Activated CD4-positive, alpha-beta T cell treated with anti-CD3 and anti-CD28 coated beads, Interleukin-2, amount 50 U/mL, for 4 hours (primary cell): Measurements from ENCODE around the gene OR4Q2.
"Not testable (repeated sequence)": the region's sequence is repeated elsewhere in the genome, so short reads cannot be mapped to it uniquely, and the experiment has no call there.

Experiments
- DNase-seq, 2 experiments: peaks; one replicate each; pipeline ENCODE4 v3.0.0-alpha.2; 2020

Gene OR4Q2

GRCh38 chr14:20001863-20002262 lies at the start of gene OR4Q2:
Gene OR4Q2 (plus strand): TSS chr14:20002163.
- DNase-seq: no peak

- not testable (repeated sequence) for DNase-seq
Observed at GRCh38 chr14:19969735-19970134, 32.2 kb upstream of the OR4Q2 start.

- DNase-seq: no peak
Observed at GRCh38 chr14:19974844-19975243, 27.1 kb upstream of the OR4Q2 start.

- DNase-seq: no peak
Observed at GRCh38 chr14:19975291-19975690, 26.7 kb upstream of the OR4Q2 start, which contains the start of gene OR4K15. Gene OR4K15 (plus strand): TSS chr14:19975591. CDS start chr14:19975591, 0 bp downstream.

- no peak for DNase-seq
Observed at GRCh38 chr14:19993438-19993837, 8.5 kb upstream of the OR4Q2 start.

- no peak for DNase-seq
Observed at GRCh38 chr14:20002319-20002718, 356 bp downstream of the OR4Q2 start.

- no peak for DNase-seq
Observed at GRCh38 chr14:20008156-20008555, 6.2 kb downstream of the OR4Q2 start.

GRCh38 chr14:20019257-20019865 lies 17.4 kb downstream of the OR4Q2 start, which contains the start of gene OR4K14:
Gene OR4K14 (minus strand): TSS chr14:20019307. CDS start chr14:20015193, 4,114 bp downstream.
- no peak for DNase-seq

- DNase-seq: no peak
Observed at GRCh38 chr14:20031058-20031457, 29.1 kb downstream of the OR4Q2 start.

- no peak for DNase-seq
Observed at GRCh38 chr14:20035449-20035848, 33.5 kb downstream of the OR4Q2 start.

- DNase-seq: no peak
Observed at GRCh38 chr14:20035938-20036337, 34.0 kb downstream of the OR4Q2 start, which contains the start of gene OR4K13. Gene OR4K13 (minus strand): TSS chr14:20036038. CDS start chr14:20034758, 1,280 bp downstream.

GRCh38 chr14:20044243-20044642 lies 42.3 kb downstream of the OR4Q2 start:
- no peak for DNase-seq

- no peak for DNase-seq
Observed at GRCh38 chr14:20048202-20048601, 46.2 kb downstream of the OR4Q2 start.
